GM12864 (cell line): ENCODE measurements around the gene COL25A1.

Source experiments
- DNase-seq: peaks from one replicate; pipeline ENCODE4 v3.0.0-alpha.2; 2011; ENCODE audit warnings: low read depth
- H3K4me3 ChIP-seq: 2 replicates; pipeline ENCODE4 v1.5.1; 2011; ENCODE audit warnings: mild to moderate bottlenecking, low read depth, low read length, control low read depth
- CTCF ChIP-seq: IDR thresholded peaks from 2 replicates; pipeline ENCODE4 v1.5.1; 2011; ENCODE audit warnings: low read depth, mild to moderate bottlenecking, moderate library complexity, low read length, control low read depth, inconsistent platforms; ENCODE audit errors: missing control alignments

COL25A1 gene

DNA sequence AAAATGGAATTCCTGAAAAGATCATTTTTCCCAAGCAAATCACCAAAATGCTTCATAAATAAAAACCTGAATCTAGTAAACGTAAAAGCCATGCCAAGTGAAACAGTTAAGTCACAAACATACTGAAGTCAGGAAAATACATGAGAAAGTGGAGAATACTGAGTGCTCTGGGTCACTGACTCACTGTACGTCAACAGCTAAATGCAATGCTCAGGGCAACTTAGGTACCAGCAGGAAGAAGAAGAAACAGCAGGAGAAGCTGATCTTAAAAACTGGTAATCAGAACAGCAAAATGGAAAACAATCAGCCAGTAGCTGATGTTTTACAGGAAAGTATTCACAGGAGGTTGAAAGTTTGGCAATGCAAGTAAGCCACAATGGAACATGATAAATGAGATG is 287.0 kb downstream of the COL25A1 start:
- TF ChIP-seq CTCF, result no peak
- DNase-seq, result no peak
- H3K4me3 ChIP-seq, result no peak overlapping the region

DNA sequence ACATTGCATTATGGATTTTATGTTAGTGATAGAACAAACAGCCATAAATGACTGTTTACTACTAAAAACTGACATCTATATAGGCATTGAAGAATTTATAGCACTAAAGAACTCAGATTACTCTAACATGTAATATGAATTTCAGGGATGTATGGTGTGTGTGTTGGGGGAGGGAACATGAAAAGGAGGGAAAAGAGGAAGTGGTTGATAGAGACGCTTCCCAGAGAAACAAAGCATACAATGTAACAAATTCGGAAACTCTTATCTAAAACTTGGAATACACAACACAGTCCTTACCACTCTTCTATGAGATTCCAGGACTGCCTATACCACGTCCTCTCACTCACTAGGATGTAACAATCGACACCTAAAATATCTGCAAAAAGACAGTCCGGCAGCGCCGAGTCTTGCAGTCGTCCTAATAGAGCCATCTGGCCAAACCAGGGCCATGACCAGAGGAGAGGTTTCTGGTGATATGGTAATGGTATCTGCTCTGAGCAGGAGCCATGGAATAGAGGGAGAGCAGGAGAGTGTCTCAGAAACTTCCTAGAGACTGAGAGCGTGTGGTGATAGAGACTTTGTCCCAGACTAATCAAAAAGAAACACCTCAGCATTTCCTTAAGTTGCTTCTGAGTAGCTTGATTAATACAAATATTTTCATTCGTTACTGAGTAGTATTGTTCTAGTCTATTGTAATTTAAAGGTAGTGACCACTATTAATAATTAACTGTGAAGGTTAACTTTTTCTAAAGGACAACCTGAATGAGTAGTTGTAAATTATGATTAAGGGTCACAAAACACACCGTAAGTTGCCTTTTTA is 287.7 kb downstream of the COL25A1 start:
- H3K4me3 ChIP-seq, result no peak overlapping the region
- no peak for DNase-seq
- no peak for TF ChIP-seq CTCF

DNA sequence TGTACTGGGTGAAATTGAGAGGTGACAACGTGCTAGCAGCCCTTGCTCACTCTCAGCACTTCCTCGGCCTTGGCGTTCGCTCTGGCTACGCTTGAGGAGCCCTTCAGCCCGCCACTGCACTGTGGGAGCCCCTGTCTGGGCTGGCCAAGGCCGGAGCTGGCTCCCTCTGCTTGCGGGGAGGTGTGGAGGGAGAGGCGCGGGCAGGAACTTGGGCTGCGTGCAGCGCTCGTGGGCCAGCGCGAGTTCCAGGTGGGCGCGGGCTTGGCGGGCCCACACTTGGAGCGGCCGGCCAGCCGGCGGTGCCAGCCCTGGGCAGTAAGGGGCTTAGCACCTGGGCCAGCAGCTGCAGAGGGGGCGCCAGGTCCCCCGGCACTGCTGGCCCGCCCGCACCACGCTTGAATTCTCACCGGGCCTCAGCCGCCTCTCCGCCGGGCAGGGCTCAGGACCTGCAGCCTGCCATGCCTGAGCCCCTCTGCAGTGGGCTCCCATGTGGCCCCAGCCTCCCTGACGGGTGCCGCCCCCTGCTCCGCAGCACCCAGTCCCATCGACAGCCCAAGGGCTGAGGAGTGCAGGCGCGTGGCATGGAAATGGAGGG is 290.1 kb downstream of the COL25A1 start:
- H3K4me3 ChIP-seq, result no peak overlapping the region
- DNase-seq, result no peak
- TF ChIP-seq CTCF, result no peak

DNA sequence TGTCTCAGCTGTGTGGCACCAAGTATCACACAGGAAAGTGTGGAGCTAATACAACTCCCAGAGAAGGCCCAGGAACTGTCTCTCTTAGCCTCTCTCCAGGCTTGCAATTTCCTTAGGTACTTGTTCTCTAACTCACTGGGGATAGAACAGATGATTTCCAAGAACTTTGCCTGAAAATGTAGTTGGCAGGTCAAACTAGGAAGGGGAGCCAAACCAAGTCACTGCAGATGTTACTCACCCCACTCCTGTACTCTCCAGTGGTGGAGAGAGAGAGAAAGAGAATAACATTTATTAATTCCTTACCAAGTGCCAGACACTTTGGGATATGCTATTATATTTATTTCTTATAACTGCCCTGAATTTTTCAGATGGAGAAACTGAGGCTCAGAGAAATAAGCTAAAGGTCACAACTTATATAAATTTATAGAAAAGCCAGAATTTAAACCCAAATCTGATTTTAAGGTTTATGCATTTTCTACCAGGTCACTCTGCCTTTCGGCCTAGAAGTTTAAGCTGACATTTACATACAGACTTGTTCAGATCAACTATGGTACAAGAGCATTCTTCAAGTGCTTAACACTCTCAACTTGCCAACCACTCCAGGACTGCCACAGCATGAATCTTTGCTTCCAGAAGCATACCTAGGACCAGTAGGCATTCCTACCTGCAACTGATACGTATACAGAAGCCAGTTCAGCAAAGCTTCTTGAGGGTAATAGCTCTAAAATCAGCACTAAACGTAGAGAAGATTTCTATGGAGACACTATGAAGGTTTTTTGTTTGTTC is 291.0 kb downstream of the COL25A1 start:
- DNase-seq, result no peak
- no peak for TF ChIP-seq CTCF
- H3K4me3 ChIP-seq, result no peak overlapping the region

GRCh38 chr4:109010521-109010920 is 291.9 kb downstream of the COL25A1 start:
- no peak for DNase-seq
- H3K4me3 ChIP-seq, result no peak overlapping the region
- TF ChIP-seq CTCF, result no peak

- no peak for TF ChIP-seq CTCF
- no peak for DNase-seq
- H3K4me3 ChIP-seq, result no peak overlapping the region
Observed at GRCh38 chr4:109009909-109010308, 292.5 kb downstream of the COL25A1 start.
